GM19467 (cell line): ENCODE results near the gene GRP.

Source experiments
- ATAC-seq: cut with Tn5 transposase; IDR thresholded peaks from one replicate; pipeline ENCODE4 v1.9.1; 2021; ENCODE audit warnings: mild to moderate bottlenecking, moderate library complexity; ENCODE audit not compliant: unreplicated experiment

Gene GRP

GRCh38 chr18:59219672-59220163 is at the start of gene GRP:
TSS of gene GRP (plus strand) at chr18:59220158. CDS start at chr18:59220266, 108 bp downstream.
- no peak for ATAC-seq

- no peak for ATAC-seq
These were observed 47.2 kb upstream of the GRP start for GRCh38 chr18:59172664-59173249.

GRCh38 chr18:59177485-59177884 is 42.5 kb upstream of the GRP start:
- ATAC-seq, result no peak

GRCh38 chr18:59180150-59180845 is 39.7 kb upstream of the GRP start:
- ATAC-seq, result no peak

GRCh38 chr18:59182673-59183072 is 37.3 kb upstream of the GRP start:
- ATAC-seq, result no peak

GRCh38 chr18:59189008-59189407 is 30.9 kb upstream of the GRP start:
- no peak for ATAC-seq

GRCh38 chr18:59189746-59190145 is 30.2 kb upstream of the GRP start:
- no peak for ATAC-seq

GRCh38 chr18:59196161-59196725 is 23.7 kb upstream of the GRP start:
- ATAC-seq, result no peak

- no peak for ATAC-seq
These were observed 22.3 kb upstream of the GRP start for GRCh38 chr18:59197636-59198035.

- ATAC-seq, result no peak
These were observed 21.7 kb upstream of the GRP start for GRCh38 chr18:59198215-59198614.

- ATAC-seq, result no peak
These were observed 19.2 kb upstream of the GRP start for GRCh38 chr18:59200787-59201186.

- no peak for ATAC-seq
These were observed 17.6 kb upstream of the GRP start for GRCh38 chr18:59202258-59202820.

- no peak for ATAC-seq
These were observed 12.5 kb upstream of the GRP start for GRCh38 chr18:59207506-59207905.

GRCh38 chr18:59208602-59209125 is 11.3 kb upstream of the GRP start:
- no peak for ATAC-seq

GRCh38 chr18:59210299-59210698 is 9.7 kb upstream of the GRP start:
- no peak for ATAC-seq

- ATAC-seq, result no peak
These were observed 8.3 kb upstream of the GRP start for GRCh38 chr18:59211629-59212028.

- no peak for ATAC-seq
These were observed 1.9 kb upstream of the GRP start for GRCh38 chr18:59218018-59218417.

GRCh38 chr18:59220164-59220783 is 316 bp downstream of the GRP start:
- no peak for ATAC-seq

GRCh38 chr18:59220784-59221765 is 1.1 kb downstream of the GRP start:
- no peak for ATAC-seq

- ATAC-seq, result no peak
These were observed 2.4 kb downstream of the GRP start for GRCh38 chr18:59222341-59222740.
